H1 (cell line): ENCODE data around the gene ELFN2. TPM values are rescaled to one million over a fixed set of nuclear protein-coding genes. Genes with fewer than 3 reads are reported as not detected.
"Not testable (repeated sequence)": the region's sequence is repeated elsewhere in the genome, so short reads cannot be mapped to it uniquely, and the experiment has no call there.

Experiments used
- CTCF ChIA-PET: fragments of 300-600 bp; sonication (Branson Sonifier 250); formaldehyde crosslinking; loops from one replicate; lab custom pipeline; 2021; ENCODE audit not compliant: partially characterized antibody; lab: Charles Lee
- POLR2A ChIA-PET: fragments of 300-600 bp; sonication (Branson Sonifier 250); formaldehyde crosslinking; loops from one replicate; lab custom pipeline; 2021; ENCODE audit warnings: inconsistent platforms; ENCODE audit not compliant: partially characterized antibody; lab: Charles Lee
- DNase-seq, 2 experiments: peaks; one replicate each; pipeline versions ENCODE4 v3.0.0 to v3.0.0-alpha.2; 2010 to 2022; ENCODE audit warnings: low spot score in 2 of 2, low read depth in 1 of 2, mixed read lengths in 1 of 2
- FAIRE-seq: peaks from 2 replicates; lab custom pipeline; 2011; peaks lifted over from hg19 to GRCh38; lab: Jason Lieb, UNC
- H2AFZ ChIP-seq: 2 replicates; pipeline ENCODE4 v1.8.1; 2012; ENCODE audit warnings: low read length, inconsistent platforms
- H2AK5ac ChIP-seq: 2 replicates; pipeline ENCODE4 v1.6.1; 2013; ENCODE audit warnings: low read depth, low read length
- H2BK120ac ChIP-seq: replicated peaks from 2 replicates; pipeline ENCODE3; 2013; ENCODE audit warnings: low read depth, low read length, inconsistent platforms
- H2BK12ac ChIP-seq: 2 replicates; pipeline ENCODE4 v1.6.1; 2013; ENCODE audit warnings: low read depth, low read length
- H2BK15ac ChIP-seq: 2 replicates; pipeline ENCODE4 v1.6.1; 2013; ENCODE audit warnings: low read length
- H2BK20ac ChIP-seq: 2 replicates; pipeline ENCODE4 v1.6.1; 2013; ENCODE audit warnings: low read length
- H2BK5ac ChIP-seq: 2 replicates; pipeline ENCODE4 v1.6.1; 2013; ENCODE audit warnings: low read depth, low read length
- H3K14ac ChIP-seq: 2 replicates; pipeline ENCODE4 v1.6.1; 2013; ENCODE audit warnings: inconsistent platforms; ENCODE audit not compliant: insufficient read length
- H3K18ac ChIP-seq: 2 replicates; pipeline ENCODE4 v1.6.1; 2013; ENCODE audit warnings: low read length; ENCODE audit errors: extremely low read depth
- H3K23ac ChIP-seq: 2 replicates; pipeline ENCODE4 v1.6.1; 2013; ENCODE audit warnings: inconsistent platforms; ENCODE audit not compliant: insufficient read length
- H3K23me2 ChIP-seq: 2 replicates; pipeline ENCODE4 v1.6.1; 2013; ENCODE audit warnings: low read depth, low read length
- H3K27ac ChIP-seq: 2 replicates; pipeline ENCODE4 v1.6.1; 2011; ENCODE audit warnings: low read depth, low read length, inconsistent platforms
- H3K27me3 ChIP-seq, 4 experiments: replicated peaks in 1 of 4; 1 replicate in 1 of 4; 2 replicates in 3 of 4; pipeline versions ENCODE4 v1.6.1 to v1.8.1; 2011 to 2013; ENCODE audit warnings: low read length in 3 of 4, mild to moderate bottlenecking in 3 of 4, inconsistent platforms in 2 of 4, mixed read lengths in 2 of 4, moderate library complexity in 1 of 4; ENCODE audit not compliant: control insufficient read depth in 3 of 4, insufficient read depth in 3 of 4; ENCODE audit errors: extremely low read depth in 1 of 4
- H3K36me3 ChIP-seq, 4 experiments: 2 replicates each; pipeline versions ENCODE4 v1.6.1 to v1.8.1; 2011 to 2013; ENCODE audit warnings: mild to moderate bottlenecking in 4 of 4, low read length in 3 of 4, moderate library complexity in 2 of 4, control low read depth in 1 of 4, inconsistent platforms in 1 of 4; ENCODE audit not compliant: insufficient read depth in 4 of 4, control insufficient read depth in 2 of 4
- H3K4ac ChIP-seq: replicated peaks from 2 replicates; pipeline ENCODE3; 2013; ENCODE audit warnings: low read length, low read depth, mixed read lengths, inconsistent platforms; ENCODE audit not compliant: insufficient read length
- H3K4me1 ChIP-seq, 4 experiments: replicated peaks in 1 of 4; 1 replicate in 1 of 4; 2 replicates in 3 of 4; pipeline versions ENCODE4 v1.6.1 to v1.8.1; 2011 to 2013; ENCODE audit warnings: low read length in 3 of 4, inconsistent platforms in 2 of 4, mixed read lengths in 1 of 4; ENCODE audit not compliant: insufficient read depth in 4 of 4, control insufficient read depth in 3 of 4
- H3K4me2 ChIP-seq, 2 experiments: 2 replicates each; pipeline versions ENCODE4 v1.6.1 to v1.8.1; 2011 to 2013; ENCODE audit warnings: low read depth in 2 of 2, low read length in 2 of 2, control low read depth in 1 of 2, inconsistent platforms in 1 of 2, mild to moderate bottlenecking in 1 of 2; ENCODE audit not compliant: insufficient read depth in 1 of 2
- H3K4me3 ChIP-seq, 4 experiments: fragments of 200-600, 300-600 bp in 1 of 4; sonication (generic), shearing (Covaris generic), sonication (Bioruptor Twin) in 1 of 4; 2 replicates each; pipeline versions ENCODE4 v1.5.1 to v1.8.1; 2011 to 2016; ENCODE audit warnings: low read length in 4 of 4, low read depth in 3 of 4, control low read depth in 2 of 4, inconsistent platforms in 2 of 4, mild to moderate bottlenecking in 2 of 4, mixed read lengths in 1 of 4, moderate library complexity in 1 of 4; ENCODE audit not compliant: insufficient read depth in 2 of 4; ENCODE audit errors: extremely low read depth in 1 of 4
- H3K56ac ChIP-seq: replicated peaks from 2 replicates; pipeline ENCODE3; 2013; ENCODE audit warnings: low read depth, mild to moderate bottlenecking, mixed read lengths, low read length, inconsistent platforms; ENCODE audit not compliant: insufficient read length
- H3K79me1 ChIP-seq: 2 replicates; pipeline ENCODE4 v1.6.1; 2013; ENCODE audit warnings: low read depth, low read length, control low read depth
- H3K79me2 ChIP-seq, 2 experiments: 2 replicates each; pipeline versions ENCODE4 v1.6.1 to v1.8.1; 2012 to 2013; ENCODE audit warnings: low read length in 2 of 2, mild to moderate bottlenecking in 2 of 2, inconsistent platforms in 1 of 2; ENCODE audit not compliant: insufficient read depth in 2 of 2, control insufficient read depth in 1 of 2
- H3K9ac ChIP-seq, 4 experiments: replicated peaks in 1 of 4; 1 replicate in 1 of 4; 2 replicates in 3 of 4; pipeline versions ENCODE4 v1.6.1 to v1.8.1; 2011 to 2013; ENCODE audit warnings: low read depth in 3 of 4, low read length in 3 of 4, control low read depth in 2 of 4, mild to moderate bottlenecking in 2 of 4, moderate library complexity in 2 of 4, inconsistent platforms in 1 of 4; ENCODE audit errors: extremely low read depth in 1 of 4
- H3K9me3 ChIP-seq, 2 experiments: 2 replicates each; pipeline versions ENCODE4 v1.6.1 to v1.8.1; 2012 to 2013; ENCODE audit warnings: mild to moderate bottlenecking in 2 of 2, moderate library complexity in 2 of 2, control low read depth in 1 of 2, inconsistent platforms in 1 of 2, low read depth in 1 of 2, low read length in 1 of 2, mixed read lengths in 1 of 2; ENCODE audit not compliant: insufficient read depth in 2 of 2
- H4K20me1 ChIP-seq, 2 experiments: replicated peaks in 1 of 2; 2 replicates each; pipeline versions ENCODE3 to v1.8.1; 2011 to 2013; ENCODE audit warnings: inconsistent platforms in 2 of 2, low read length in 2 of 2, mild to moderate bottlenecking in 1 of 2; ENCODE audit not compliant: insufficient read depth in 2 of 2, control insufficient read depth in 1 of 2
- H4K5ac ChIP-seq: 2 replicates; pipeline ENCODE4 v1.6.1; 2013; ENCODE audit warnings: low read length, low read depth, mixed read lengths, inconsistent platforms; ENCODE audit not compliant: insufficient read length
- H4K8ac ChIP-seq: 2 replicates; pipeline ENCODE4 v1.8.0; 2013; ENCODE audit warnings: mild to moderate bottlenecking, moderate library complexity, low read length, inconsistent platforms; ENCODE audit not compliant: insufficient read depth; ENCODE audit errors: extremely low read depth
- H4K91ac ChIP-seq: replicated peaks from 2 replicates; pipeline ENCODE3; 2013; ENCODE audit warnings: low read length, mixed read lengths, inconsistent platforms; ENCODE audit not compliant: insufficient read length
- CEBPB ChIP-seq: IDR thresholded peaks from 2 replicates; pipeline ENCODE4 v1.6.1; 2012; ENCODE audit warnings: low read depth, low read length
- WGBS, 2 experiments: shearing (Covaris generic) in 1 of 2; methylation state at CpG; one replicate each; pipeline versions ENCODE4 v1.1.6 to v1.1.7; 2013 to 2015; ENCODE audit warnings: low lambda C conversion rate in 2 of 2, mixed read lengths in 2 of 2, inconsistent platforms in 1 of 2, low coverage in 1 of 2, missing lambda C conversion rate in 1 of 2; ENCODE audit not compliant: insufficient replicate concordance in 2 of 2, insufficient coverage in 1 of 2, insufficient read length in 1 of 2; ENCODE audit errors: extremely low coverage in 1 of 2, missing lambda C conversion rate in 1 of 2; 5-methylcytosine and 5-hydroxymethylcytosine counted together
- polyA plus RNA-seq, 7 experiments: library from polyadenylated mRNA; depleted of rRNA in 3 of 7; stranded (reverse) in 5 of 7; unstranded in 2 of 7; fragments of >200 nt in 5 of 7; fragments of 200-250 nt in 2 of 7; gene quantifications; 1 replicate in 5 of 7; 2 replicates in 1 of 7; 4 replicates in 1 of 7; pipeline versions ENCODE4 v1.2.1 to v1.2.3, GENCODE V29; 2011 to 2013; ENCODE audit warnings: missing spikeins in 2 of 7, mixed read lengths in 2 of 7
- total RNA-seq: library from RNA; stranded (reverse); fragmentation: NEBNext Ultra II Directional; extraction: Animal tissue kit (Norgen Biotek cat#: 25700); gene quantifications from 2 replicates; pipeline ENCODE4 v1.2.1, GENCODE V29; 2021

The ELFN2 gene
- total and polyA plus RNA-seq, 2 of the 8 experiments (the other 6 are each of a cell fraction or from before 2014, with no cell fraction given) = 0.63 to 0.88 TPM

DNA sequence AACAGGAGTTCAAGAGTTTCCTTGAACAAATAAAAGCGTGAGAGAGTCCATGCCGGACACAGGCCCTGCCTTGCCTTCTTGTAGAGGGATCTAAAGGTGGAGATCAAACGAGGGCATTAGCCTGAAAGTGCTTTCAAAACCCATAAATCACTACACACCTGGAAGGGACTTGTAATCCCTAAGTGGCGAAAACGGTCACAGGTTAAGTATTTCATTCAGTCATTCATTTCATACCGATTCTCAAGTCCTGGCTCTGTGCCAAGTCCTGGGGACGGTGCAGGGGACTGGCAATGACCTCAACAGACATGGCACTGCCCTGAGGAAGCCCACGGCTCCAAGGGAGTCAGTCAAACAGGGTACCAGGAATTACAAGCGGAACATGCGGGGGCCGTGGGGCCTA is 26.6 kb downstream of the ELFN2 start (continued):
- no peak for TF ChIP-seq CEBPB

DNA sequence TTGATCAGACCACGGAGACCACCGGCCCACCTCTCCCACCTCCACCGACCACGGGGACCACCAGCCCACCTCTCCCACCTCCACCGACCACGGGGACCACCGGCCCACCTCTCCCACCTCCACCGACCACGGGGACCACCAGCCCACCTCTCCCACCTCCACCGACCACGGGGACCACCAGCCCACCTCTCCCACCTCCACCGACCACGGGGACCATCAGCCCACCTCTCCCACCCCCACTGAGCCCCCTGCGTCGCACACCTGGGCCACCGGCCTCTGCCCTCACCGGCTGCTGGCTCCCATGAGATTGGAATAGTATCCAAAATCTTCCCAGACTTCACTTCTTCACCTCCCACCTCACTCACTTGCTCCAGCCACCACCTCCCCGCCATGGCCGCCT is 27.8 kb downstream of the ELFN2 start:
- H3K27ac ChIP-seq, H3K18ac ChIP-seq, POLR2A ChIA-PET, H4K91ac ChIP-seq, H2BK120ac ChIP-seq, H3K9ac ChIP-seq, H2AFZ ChIP-seq, H3K23ac ChIP-seq, DNase-seq, H3K4me2 ChIP-seq, H4K20me1 ChIP-seq, H3K56ac ChIP-seq, H3K9me3 ChIP-seq, H2BK20ac ChIP-seq, H3K4ac ChIP-seq, H3K27me3 ChIP-seq, FAIRE-seq, H2AK5ac ChIP-seq, H3K14ac ChIP-seq, H3K23me2 ChIP-seq, H3K36me3 ChIP-seq, H4K5ac ChIP-seq, H3K4me3 ChIP-seq, H2BK15ac ChIP-seq, H3K79me1 ChIP-seq, H2BK12ac ChIP-seq, H2BK5ac ChIP-seq, H3K79me2 ChIP-seq: not testable (repeated sequence)
- H3K4me1 ChIP-seq = peaks cover 0 to 16% (median 8%) of the 10 kb centered on the region in 4 experiments; a peak in 4 of 7 replicates
- H4K8ac ChIP-seq = peak overlapping the region; percentile 17; the same call in 1 of the 2 replicates
- CTCF ChIA-PET = interaction anchor here (0.8 to 8.3 kb wide), 7 partner anchors 9 to 83 kb away, joined by 3 to 60 read pairs (median 3); no protein-coding TSS in a partner anchor
- WGBS, 2 experiments = 97% methylated on average over 10 of the region's 19 CpGs; no CpG with 5 or more reads in 1 of the 2 experiments
